Heart left ventricle (tissue), 16 donors: Measurements from ENCODE around the gene TPRN. TPM values are rescaled to one million over a fixed set of nuclear protein-coding genes. Genes with fewer than 3 reads are reported as not detected.

ENCODE experiments used
- ATAC-seq, 4 donors: fragments of 200-7000 bp; cut with Tn5 transposase; one replicate each; pipeline ENCODE4 v1.9.1; 2020 to 2022; ENCODE audit warnings: moderate library complexity in 4 of 4, mild to moderate bottlenecking in 3 of 4, moderate number of reproducible peaks in 1 of 4
- DNase-seq, 5 donors: peaks; one replicate each; pipeline ENCODE4 v3.0.0-alpha.2; 2020
- H3K27ac ChIP-seq, 12 donors: fragments of 200-600 bp; sonication (generic) in 4 of 12; one replicate each; pipeline versions ENCODE4 v1.5.0 to v1.8.0; 2016 to 2022; ENCODE audit warnings: mild to moderate bottlenecking in 2 of 12
- H3K27me3 ChIP-seq, 9 donors: fragments of 200-600 bp; sonication (generic) in 2 of 9; one replicate each; pipeline versions ENCODE4 v1.5.1 to v1.8.0; 2016 to 2022; ENCODE audit warnings: mild to moderate bottlenecking in 3 of 9
- H3K36me3 ChIP-seq, 9 donors: fragments of 200-600 bp; sonication (generic) in 2 of 9; one replicate each; pipeline versions ENCODE4 v1.5.0 to v1.8.0; 2018 to 2022; ENCODE audit warnings: mild to moderate bottlenecking in 2 of 9
- H3K4me1 ChIP-seq, 12 donors: fragments of 200-600 bp; sonication (generic) in 4 of 12; one replicate each; pipeline versions ENCODE4 v1.5.0 to v1.8.0; 2016 to 2022; ENCODE audit warnings: mild to moderate bottlenecking in 3 of 12
- H3K4me3 ChIP-seq, 12 donors: fragments of 200-600 bp; sonication (generic) in 4 of 12; one replicate each; pipeline versions ENCODE4 v1.5.0 to v1.8.0; 2017 to 2022; ENCODE audit warnings: mild to moderate bottlenecking in 9 of 12, moderate library complexity in 4 of 12
- H3K9me3 ChIP-seq, 12 donors: fragments of 200-600 bp; sonication (generic) in 4 of 12; one replicate each; pipeline versions ENCODE4 v1.5.0 to v1.8.0; 2016 to 2022; ENCODE audit warnings: mild to moderate bottlenecking in 1 of 12
- POLR2A ChIP-seq, 2 donors: fragments of 450-650 bp; IDR thresholded peaks; one replicate each; pipeline ENCODE4 v1.6.1; 2017; ENCODE audit warnings: antibody characterized with exemption in 2 of 2, mild to moderate bottlenecking in 2 of 2, moderate library complexity in 2 of 2
- WGBS, 4 donors: extraction: QIAGEN DNeasy Blood & Tissue Kit in 2 of 4; methylation state at CpG; one replicate each; pipeline versions ENCODE4 v1.1.5 to v1.1.7; 2013 to 2018; 5-methylcytosine and 5-hydroxymethylcytosine counted together
- intact Hi-C, 10 donors: fragments of 100-400 bp; cut with DNase I; formaldehyde crosslinking; loops; one replicate each; pipeline versions ENCODE4 v1.11.1 to v1.14.2; 2022
- polyA plus RNA-seq, 2 donors: library from polyadenylated mRNA; stranded (reverse); fragments of 200-250 nt; gene quantifications; one replicate each; pipeline ENCODE4 v1.2.3, GENCODE V29; 2013
- total RNA-seq, 9 donors: library from RNA; depleted of rRNA in 2 of 9; stranded (reverse); fragments of >200 nt in 2 of 9; fragmentation: NEBNext Ultra II Directional in 3 of 9; extraction: Animal tissue kit (Norgen Biotek cat#: 25700) in 3 of 9; gene quantifications; one replicate each; pipeline versions ENCODE4 v1.1.0 to v1.2.4, GENCODE V29; 2016 to 2023
- TF ChIP-seq, protein P1 (sequence below), 12 donors: fragments of 200-600 bp; sonication (generic) in 4 of 12; IDR thresholded peaks; one replicate each; pipeline versions ENCODE4 v1.5.0 to v1.8.0; 2018 to 2022; ENCODE audit warnings: antibody characterized with exemption in 12 of 12, mild to moderate bottlenecking in 5 of 12
- donor health status: ischemic (EF 13 %, LVEDD 7.1; RV severe dilation, severe dysfunction).
- donor health status: healthy with polysubstance abuse.
- donor health status: DM: no; HTN: yes; CAD: no.
- donor health status: DM: no; HTN: no; CAD: no.
- donor health status: ischemic (EF 25% LVEDD 6.9; RV normal size, moderate dysfunction).
- donor health status: ischemic (EF 25% LVEDD 5.7; RV mildly dilated, moderate dysfunction).
- donor health status: healthy.
- donor health status: DM: yes; HTN: yes; CAD: no.
- donor health status: ischemic (EF 35%, LVEDD 5.7; RV mildly dilated, moderate dysfunction).
- donor health status: nonischemic (EF 11% LVEDD 7.7; RV severe dilation, severe dysfunction).
- donor health status: DM: yes; HTN: yes; CAD: no.
- donor health status: PGD.
- donor health status: ischemic (EF 29% LVEDD 5.4; RV normal size, mild dysfunction).
- donor health status: nonischemic (EF 23%, LVEDD 6.1; RV moderate dilation, normal function).

Gene TPRN
- total and polyA plus RNA-seq, 11 donors: 11.5 to 18.0 (median 16.6) TPM

DNA sequence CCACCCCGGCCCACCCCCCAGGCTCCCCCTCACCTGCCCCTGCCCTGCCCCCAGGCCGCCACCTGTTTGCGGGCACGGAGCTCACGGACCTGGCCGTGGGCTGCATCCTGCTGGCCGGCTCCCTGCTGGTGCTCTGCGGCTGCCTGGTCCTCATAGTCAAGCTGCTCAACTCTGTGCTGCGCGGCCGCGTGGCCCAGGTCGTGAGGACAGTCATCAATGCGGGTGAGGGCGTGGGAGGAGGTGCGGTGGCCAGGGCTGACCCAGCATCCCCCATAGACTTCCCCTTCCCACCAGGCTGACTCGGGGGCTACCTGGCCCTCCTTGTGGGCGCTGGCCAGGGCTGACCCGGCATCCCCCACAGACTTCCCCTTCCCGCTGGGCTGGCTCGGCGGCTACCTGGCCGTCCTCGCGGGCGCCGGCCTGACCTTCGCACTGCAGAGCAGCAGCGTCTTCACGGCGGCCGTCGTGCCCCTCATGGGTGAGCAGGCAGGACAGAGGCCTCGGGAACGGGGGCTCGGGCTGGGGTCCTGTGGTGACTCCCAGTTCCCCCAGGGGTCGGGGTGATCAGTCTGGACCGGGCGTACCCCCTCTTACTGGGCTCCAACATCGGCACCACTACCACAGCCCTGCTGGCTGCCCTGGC, 33.6 kb upstream of the TPRN start:
- DNase-seq (no peak), ATAC-seq (no peak)
- peaks cover 7 to 43% (median 31%) of the 10 kb centered on the region in 9 donors for H3K27me3 ChIP-seq
- no peak overlapping the region for H3K27ac ChIP-seq
- no peaks in the 10 kb centered on the region for H3K36me3 ChIP-seq
- TF ChIP-seq, protein P1, sequence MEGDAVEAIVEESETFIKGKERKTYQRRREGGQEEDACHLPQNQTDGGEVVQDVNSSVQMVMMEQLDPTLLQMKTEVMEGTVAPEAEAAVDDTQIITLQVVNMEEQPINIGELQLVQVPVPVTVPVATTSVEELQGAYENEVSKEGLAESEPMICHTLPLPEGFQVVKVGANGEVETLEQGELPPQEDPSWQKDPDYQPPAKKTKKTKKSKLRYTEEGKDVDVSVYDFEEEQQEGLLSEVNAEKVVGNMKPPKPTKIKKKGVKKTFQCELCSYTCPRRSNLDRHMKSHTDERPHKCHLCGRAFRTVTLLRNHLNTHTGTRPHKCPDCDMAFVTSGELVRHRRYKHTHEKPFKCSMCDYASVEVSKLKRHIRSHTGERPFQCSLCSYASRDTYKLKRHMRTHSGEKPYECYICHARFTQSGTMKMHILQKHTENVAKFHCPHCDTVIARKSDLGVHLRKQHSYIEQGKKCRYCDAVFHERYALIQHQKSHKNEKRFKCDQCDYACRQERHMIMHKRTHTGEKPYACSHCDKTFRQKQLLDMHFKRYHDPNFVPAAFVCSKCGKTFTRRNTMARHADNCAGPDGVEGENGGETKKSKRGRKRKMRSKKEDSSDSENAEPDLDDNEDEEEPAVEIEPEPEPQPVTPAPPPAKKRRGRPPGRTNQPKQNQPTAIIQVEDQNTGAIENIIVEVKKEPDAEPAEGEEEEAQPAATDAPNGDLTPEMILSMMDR (IDR thresholded peaks at IDR 0.05): no peak
- TF ChIP-seq POLR2A (IDR thresholded peaks at IDR 0.05): no peak
- no peaks in the 10 kb centered on the region for H3K9me3 ChIP-seq
- peaks cover 0 to 35% (median 18%) of the 10 kb centered on the region in 12 donors for H3K4me1 ChIP-seq
- H3K4me3 ChIP-seq: no peak overlapping the region
- 60 to 73% (median 65%) methylated on average over 17 to 40 of the region's 40 CpGs for WGBS, 4 donors
- intact Hi-C loops: loop anchor here in 1 of 10 donors (10.0 kb wide), 1 partner anchor 449 kb away; no protein-coding TSS in a partner anchor

DNA sequence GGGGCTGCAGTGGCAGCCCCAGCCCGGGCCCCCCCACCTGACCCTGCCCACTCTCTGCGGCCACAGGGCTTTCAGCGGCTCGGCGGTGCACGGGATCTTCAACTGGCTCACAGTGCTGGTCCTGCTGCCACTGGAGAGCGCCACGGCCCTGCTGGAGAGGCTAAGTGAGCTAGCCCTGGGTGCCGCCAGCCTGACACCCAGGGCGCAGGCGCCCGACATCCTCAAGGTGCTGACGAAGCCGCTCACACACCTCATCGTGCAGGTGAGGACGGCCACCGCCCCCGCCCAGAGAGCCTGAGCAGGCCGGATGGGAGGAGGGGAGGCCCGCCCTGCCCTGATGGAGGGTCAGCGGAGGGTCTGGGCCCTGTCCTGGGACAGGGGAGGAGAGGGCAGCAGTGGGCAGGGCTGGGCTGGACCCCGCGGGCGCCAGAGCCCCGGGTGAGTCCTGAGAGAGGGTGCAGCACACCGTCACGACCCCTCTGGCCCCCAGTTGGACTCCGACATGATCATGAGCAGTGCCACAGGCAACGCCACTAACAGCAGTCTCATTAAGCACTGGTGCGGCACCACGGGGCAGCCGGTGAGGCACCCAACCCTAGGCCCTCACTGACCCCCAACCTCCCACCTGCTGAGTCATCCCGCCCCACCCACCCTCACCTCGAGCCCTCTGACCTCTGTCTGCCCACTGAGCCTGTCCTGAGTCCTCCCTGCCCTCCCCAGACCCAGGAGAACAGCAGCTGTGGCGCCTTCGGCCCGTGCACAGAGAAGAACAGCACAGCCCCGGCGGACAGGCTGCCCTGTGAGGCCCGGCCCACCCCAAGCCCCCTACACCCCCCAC, 32.8 kb upstream of the TPRN start:
- no peak for DNase-seq
- Histone ChIP-seq H3K4me3 (no peak overlapping the region), H3K4me1 (peaks cover 0 to 27% (median 15%) of the 10 kb centered on the region in 12 donors), H3K9me3 (no peaks in the 10 kb centered on the region), H3K27ac (no peak overlapping the region), H3K36me3 (no peaks in the 10 kb centered on the region), H3K27me3 (peaks cover 8 to 51% (median 36%) of the 10 kb centered on the region in 9 donors)
- no peak for ATAC-seq
- 68 to 83% (median 78%) methylated on average over 14 to 40 of the region's 40 CpGs for WGBS, 4 donors
- no peak for TF ChIP-seq POLR2A (IDR thresholded peaks at IDR 0.05)
- TF ChIP-seq, protein P1 (IDR thresholded peaks at IDR 0.05): no peak
- intact Hi-C loops: loop anchor here in 1 of 10 donors (10.0 kb wide), 1 partner anchor 449 kb away; no protein-coding TSS in a partner anchor

DNA sequence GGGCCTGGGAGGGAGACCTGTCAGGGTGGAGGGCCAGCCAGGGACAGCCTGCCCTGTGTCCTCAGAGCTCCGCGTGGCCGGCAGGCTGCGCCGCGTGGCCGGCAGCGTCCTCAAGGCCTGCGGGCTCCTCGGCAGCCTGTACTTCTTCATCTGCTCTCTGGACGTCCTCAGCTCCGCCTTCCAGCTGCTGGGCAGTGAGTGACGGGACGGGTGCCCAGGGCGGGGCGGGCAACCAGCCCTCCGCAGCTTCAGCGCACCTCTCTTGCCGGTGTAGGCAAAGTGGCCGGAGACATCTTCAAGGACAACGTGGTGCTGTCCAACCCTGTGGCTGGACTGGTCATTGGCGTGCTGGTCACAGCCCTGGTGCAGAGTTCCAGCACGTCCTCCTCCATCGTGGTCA, 32.0 kb upstream of the TPRN start:
- Histone ChIP-seq H3K9me3 (no peaks in the 10 kb centered on the region), H3K27me3 (peaks cover 8 to 56% (median 38%) of the 10 kb centered on the region in 9 donors), H3K4me3 (no peak overlapping the region), H3K4me1 (peaks cover 0 to 20% (median 14%) of the 10 kb centered on the region in 12 donors), H3K36me3 (no peaks in the 10 kb centered on the region), H3K27ac (no peak overlapping the region)
- intact Hi-C loops: loop anchor here in 1 of 10 donors (10.0 kb wide), 1 partner anchor 448 kb away; no protein-coding TSS in a partner anchor
- WGBS, 4 donors: 61 to 80% (median 72%) methylated on average over 20 to 24 of the region's 24 CpGs
- DNase-seq: no peak
- no peak for TF ChIP-seq POLR2A (IDR thresholded peaks at IDR 0.05)
- TF ChIP-seq, protein P1 (IDR thresholded peaks at IDR 0.05): no peak
- ATAC-seq: no peak

DNA sequence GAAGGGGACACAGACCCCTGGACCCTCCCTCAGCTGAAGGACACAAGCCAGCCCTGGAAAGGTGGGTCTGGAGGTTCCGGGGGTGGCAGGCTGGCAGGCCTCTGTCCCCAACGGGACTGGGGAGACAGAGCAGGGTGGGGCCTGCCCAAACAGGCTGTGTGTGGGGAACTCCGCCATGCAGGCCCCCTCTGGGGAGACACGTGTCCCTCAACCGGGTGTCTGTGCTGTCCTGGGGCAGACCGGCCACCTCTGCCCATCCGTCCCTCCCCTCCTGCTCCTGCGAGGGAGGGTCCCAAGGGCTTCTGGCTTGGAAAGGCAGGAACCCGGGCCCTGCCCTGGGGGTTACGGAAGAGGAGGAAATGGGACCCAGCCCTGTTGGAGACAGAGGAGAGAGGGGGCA, 31.6 kb upstream of the TPRN start:
- Histone ChIP-seq H3K9me3 (no peaks in the 10 kb centered on the region), H3K27ac (no peak overlapping the region), H3K36me3 (no peaks in the 10 kb centered on the region), H3K27me3 (peaks cover 8 to 56% (median 38%) of the 10 kb centered on the region in 9 donors), H3K4me3 (no peak overlapping the region), H3K4me1 (peaks cover 0 to 20% (median 14%) of the 10 kb centered on the region in 12 donors)
- TF ChIP-seq POLR2A (IDR thresholded peaks at IDR 0.05): no peak
- TF ChIP-seq, protein P1 (IDR thresholded peaks at IDR 0.05): no peak
- 52 to 70% (median 62%) methylated on average over 7 to 10 of the region's 10 CpGs for WGBS, 4 donors
- no peak for DNase-seq
- intact Hi-C loops: loop anchor here in 1 of 10 donors (10.0 kb wide), 1 partner anchor 447 kb away; no protein-coding TSS in a partner anchor
- no peak for ATAC-seq
